GM23338 (cell line): ENCODE measurements around the gene TCF7. TPM values are rescaled to one million over a fixed set of nuclear protein-coding genes. Genes with fewer than 3 reads are reported as not detected.

ENCODE experiments used
- ATAC-seq: fragments of 200-7000 bp; cut with Tn5 transposase; 3 replicates; pipeline ENCODE4 v1.9.1; 2020
- DNase-seq: peaks from one replicate; pipeline ENCODE4 v3.0.0-alpha.2; 2015; ENCODE audit warnings: low spot score
- H2AFZ ChIP-seq: fragments of 200-600 bp; sonication (generic); 2 replicates; pipeline ENCODE4 v1.8.0; 2016; ENCODE audit warnings: antibody characterized with exemption, mild to moderate bottlenecking, moderate library complexity
- H3F3A ChIP-seq: fragments of 200-600 bp; sonication (generic); replicated peaks from 2 replicates; pipeline ENCODE4 v1.8.0; 2017; ENCODE audit warnings: antibody characterized with exemption, mixed run types, low read depth
- H3K27ac ChIP-seq: fragments of 200-600 bp; sonication (generic); 2 replicates; pipeline ENCODE4 v1.6.1; 2016; ENCODE audit warnings: low read depth
- H3K27me3 ChIP-seq: fragments of 200-600 bp; sonication (generic); 2 replicates; pipeline ENCODE4 v1.8.0; 2016; ENCODE audit warnings: mild to moderate bottlenecking, mixed run types, moderate library complexity; ENCODE audit not compliant: insufficient read depth
- H3K36me3 ChIP-seq: fragments of 200-600 bp; sonication (generic); 2 replicates; pipeline ENCODE4 v1.8.0; 2016; ENCODE audit warnings: mild to moderate bottlenecking; ENCODE audit not compliant: insufficient read depth
- H3K4me1 ChIP-seq: fragments of 200-600 bp; sonication (generic); 2 replicates; pipeline ENCODE4 v1.8.0; 2016; ENCODE audit warnings: mild to moderate bottlenecking, moderate library complexity; ENCODE audit not compliant: insufficient read depth
- H3K4me2 ChIP-seq: fragments of 200-600 bp; sonication (generic); 2 replicates; pipeline ENCODE4 v1.7.1; 2017; ENCODE audit warnings: mixed run types
- H3K4me3 ChIP-seq: fragments of 200-600 bp; sonication (generic); 2 replicates; pipeline ENCODE4 v1.6.1; 2016; ENCODE audit warnings: mixed run types
- H3K79me2 ChIP-seq: fragments of 200-600 bp; sonication (generic); replicated peaks from 2 replicates; pipeline ENCODE4 v1.8.0; 2017; ENCODE audit warnings: mild to moderate bottlenecking; ENCODE audit not compliant: insufficient read depth
- H3K9me2 ChIP-seq: fragments of 200-600 bp; sonication (generic); 2 replicates; pipeline ENCODE4 v1.8.0; 2017; ENCODE audit not compliant: insufficient read depth
- H4K20me1 ChIP-seq: fragments of 200-600 bp; sonication (generic); replicated peaks from 2 replicates; pipeline ENCODE4 v1.8.0; 2017; ENCODE audit warnings: mild to moderate bottlenecking; ENCODE audit not compliant: insufficient read depth
- H3K27ac Mint-ChIP-seq: 2 replicates; pipeline ENCODE4 v1.8.0; 2020; ENCODE audit warnings: inconsistent platforms, mild to moderate bottlenecking, moderate library complexity, mixed read lengths
- H3K27me3 Mint-ChIP-seq: 3 replicates; pipeline ENCODE4 v1.8.0; 2022; ENCODE audit warnings: low read depth, mild to moderate bottlenecking, moderate library complexity, mixed read lengths, inconsistent platforms; ENCODE audit not compliant: insufficient read depth, poor library complexity
- H3K36me3 Mint-ChIP-seq: 3 replicates; pipeline ENCODE4 v1.8.0; 2021; ENCODE audit warnings: low read depth, mild to moderate bottlenecking, inconsistent platforms, moderate library complexity, mixed read lengths
- H3K4me1 Mint-ChIP-seq: 3 replicates; pipeline ENCODE4 v1.8.0; 2020; ENCODE audit warnings: mild to moderate bottlenecking, inconsistent platforms, mixed read lengths
- H3K4me3 Mint-ChIP-seq: 3 replicates; pipeline ENCODE4 v1.8.0; 2021; ENCODE audit warnings: moderate library complexity, mild to moderate bottlenecking, inconsistent platforms, mixed read lengths
- H3K9me3 Mint-ChIP-seq: 3 replicates; pipeline ENCODE4 v1.8.0; 2020; ENCODE audit warnings: moderate library complexity, mild to moderate bottlenecking, inconsistent platforms, mixed read lengths
- STAT1 ChIP-seq: IDR thresholded peaks from one replicate; pipeline ENCODE4 v1.6.1; 2016; ENCODE audit warnings: antibody characterized with exemption; ENCODE audit not compliant: unreplicated experiment
- ZNF114 ChIP-seq: fragments of 250-450 bp; sonication (Bioruptor Pico); IDR thresholded peaks from 2 replicates; pipeline ENCODE4 v1.5.0; 2020; ENCODE audit warnings: mild to moderate bottlenecking, moderate library complexity
- ZNF331 ChIP-seq: fragments of 250-450 bp; sonication (Bioruptor Pico); IDR thresholded peaks from 2 replicates; pipeline ENCODE4 v1.5.0; 2020; ENCODE audit warnings: low read depth, mild to moderate bottlenecking, moderate library complexity
- polyA plus RNA-seq: library from polyadenylated mRNA; unstranded; fragments of >200 nt; fragmentation: Nextera tagmentation; extraction: Ambion mirVana; gene quantifications from 2 replicates; pipeline ENCODE4 v1.2.1, GENCODE V29; 2016
- total RNA-seq: library from RNA; depleted of rRNA; stranded (reverse); fragments of >200 nt; shearing (Covaris generic); gene quantifications from 2 replicates; pipeline ENCODE4 v1.2.3, GENCODE V29; 2014
- TF ChIP-seq, protein P1 (sequence below): fragments of 250-450 bp; sonication (Bioruptor Pico); IDR thresholded peaks from 2 replicates; pipeline ENCODE4 v1.5.0; 2020; ENCODE audit warnings: mild to moderate bottlenecking, moderate library complexity
- TF ChIP-seq, protein P2 (sequence below), 2 experiments: fragments of 200-600 bp in 1 of 2; sonication (generic) in 1 of 2; conservative IDR thresholded peaks; 2 replicates each; pipeline versions ENCODE4 v1.5.1 to v1.6.1; 2016 to 2017; ENCODE audit warnings: antibody characterized with exemption in 2 of 2, low read depth in 2 of 2, mild to moderate bottlenecking in 2 of 2, moderate library complexity in 1 of 2

The TCF7 gene
- total and polyA plus RNA-seq, 2 experiments from 2014 or later: 5.6 to 8.1 TPM

DNA sequence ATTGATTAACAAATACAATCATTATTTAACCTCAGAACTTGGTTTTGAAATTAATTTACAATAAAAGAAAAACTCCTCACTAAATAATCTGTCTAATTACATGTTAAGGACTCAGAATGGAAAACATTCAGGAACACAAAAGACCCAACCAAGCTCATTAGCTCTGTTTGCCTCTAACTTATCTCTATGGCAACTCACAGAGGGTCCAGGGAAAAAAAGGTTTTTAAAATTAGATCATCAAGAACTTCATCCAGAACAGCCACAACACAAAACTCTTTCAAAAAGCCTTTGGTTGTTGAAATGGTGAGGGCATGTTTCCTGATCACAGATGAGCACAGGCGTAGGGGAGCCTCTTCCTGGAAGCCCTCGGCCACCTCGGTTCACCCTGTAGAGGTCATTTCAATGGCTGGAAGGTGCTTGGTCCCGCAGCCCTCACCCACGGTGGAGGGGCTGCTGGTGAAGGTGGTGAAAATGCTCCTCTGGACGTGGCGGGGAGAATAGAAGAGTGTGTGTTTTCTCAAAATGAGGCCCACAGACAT is 17.2 kb upstream of the TCF7 start (continued):
- TF ChIP-seq, protein P1, sequence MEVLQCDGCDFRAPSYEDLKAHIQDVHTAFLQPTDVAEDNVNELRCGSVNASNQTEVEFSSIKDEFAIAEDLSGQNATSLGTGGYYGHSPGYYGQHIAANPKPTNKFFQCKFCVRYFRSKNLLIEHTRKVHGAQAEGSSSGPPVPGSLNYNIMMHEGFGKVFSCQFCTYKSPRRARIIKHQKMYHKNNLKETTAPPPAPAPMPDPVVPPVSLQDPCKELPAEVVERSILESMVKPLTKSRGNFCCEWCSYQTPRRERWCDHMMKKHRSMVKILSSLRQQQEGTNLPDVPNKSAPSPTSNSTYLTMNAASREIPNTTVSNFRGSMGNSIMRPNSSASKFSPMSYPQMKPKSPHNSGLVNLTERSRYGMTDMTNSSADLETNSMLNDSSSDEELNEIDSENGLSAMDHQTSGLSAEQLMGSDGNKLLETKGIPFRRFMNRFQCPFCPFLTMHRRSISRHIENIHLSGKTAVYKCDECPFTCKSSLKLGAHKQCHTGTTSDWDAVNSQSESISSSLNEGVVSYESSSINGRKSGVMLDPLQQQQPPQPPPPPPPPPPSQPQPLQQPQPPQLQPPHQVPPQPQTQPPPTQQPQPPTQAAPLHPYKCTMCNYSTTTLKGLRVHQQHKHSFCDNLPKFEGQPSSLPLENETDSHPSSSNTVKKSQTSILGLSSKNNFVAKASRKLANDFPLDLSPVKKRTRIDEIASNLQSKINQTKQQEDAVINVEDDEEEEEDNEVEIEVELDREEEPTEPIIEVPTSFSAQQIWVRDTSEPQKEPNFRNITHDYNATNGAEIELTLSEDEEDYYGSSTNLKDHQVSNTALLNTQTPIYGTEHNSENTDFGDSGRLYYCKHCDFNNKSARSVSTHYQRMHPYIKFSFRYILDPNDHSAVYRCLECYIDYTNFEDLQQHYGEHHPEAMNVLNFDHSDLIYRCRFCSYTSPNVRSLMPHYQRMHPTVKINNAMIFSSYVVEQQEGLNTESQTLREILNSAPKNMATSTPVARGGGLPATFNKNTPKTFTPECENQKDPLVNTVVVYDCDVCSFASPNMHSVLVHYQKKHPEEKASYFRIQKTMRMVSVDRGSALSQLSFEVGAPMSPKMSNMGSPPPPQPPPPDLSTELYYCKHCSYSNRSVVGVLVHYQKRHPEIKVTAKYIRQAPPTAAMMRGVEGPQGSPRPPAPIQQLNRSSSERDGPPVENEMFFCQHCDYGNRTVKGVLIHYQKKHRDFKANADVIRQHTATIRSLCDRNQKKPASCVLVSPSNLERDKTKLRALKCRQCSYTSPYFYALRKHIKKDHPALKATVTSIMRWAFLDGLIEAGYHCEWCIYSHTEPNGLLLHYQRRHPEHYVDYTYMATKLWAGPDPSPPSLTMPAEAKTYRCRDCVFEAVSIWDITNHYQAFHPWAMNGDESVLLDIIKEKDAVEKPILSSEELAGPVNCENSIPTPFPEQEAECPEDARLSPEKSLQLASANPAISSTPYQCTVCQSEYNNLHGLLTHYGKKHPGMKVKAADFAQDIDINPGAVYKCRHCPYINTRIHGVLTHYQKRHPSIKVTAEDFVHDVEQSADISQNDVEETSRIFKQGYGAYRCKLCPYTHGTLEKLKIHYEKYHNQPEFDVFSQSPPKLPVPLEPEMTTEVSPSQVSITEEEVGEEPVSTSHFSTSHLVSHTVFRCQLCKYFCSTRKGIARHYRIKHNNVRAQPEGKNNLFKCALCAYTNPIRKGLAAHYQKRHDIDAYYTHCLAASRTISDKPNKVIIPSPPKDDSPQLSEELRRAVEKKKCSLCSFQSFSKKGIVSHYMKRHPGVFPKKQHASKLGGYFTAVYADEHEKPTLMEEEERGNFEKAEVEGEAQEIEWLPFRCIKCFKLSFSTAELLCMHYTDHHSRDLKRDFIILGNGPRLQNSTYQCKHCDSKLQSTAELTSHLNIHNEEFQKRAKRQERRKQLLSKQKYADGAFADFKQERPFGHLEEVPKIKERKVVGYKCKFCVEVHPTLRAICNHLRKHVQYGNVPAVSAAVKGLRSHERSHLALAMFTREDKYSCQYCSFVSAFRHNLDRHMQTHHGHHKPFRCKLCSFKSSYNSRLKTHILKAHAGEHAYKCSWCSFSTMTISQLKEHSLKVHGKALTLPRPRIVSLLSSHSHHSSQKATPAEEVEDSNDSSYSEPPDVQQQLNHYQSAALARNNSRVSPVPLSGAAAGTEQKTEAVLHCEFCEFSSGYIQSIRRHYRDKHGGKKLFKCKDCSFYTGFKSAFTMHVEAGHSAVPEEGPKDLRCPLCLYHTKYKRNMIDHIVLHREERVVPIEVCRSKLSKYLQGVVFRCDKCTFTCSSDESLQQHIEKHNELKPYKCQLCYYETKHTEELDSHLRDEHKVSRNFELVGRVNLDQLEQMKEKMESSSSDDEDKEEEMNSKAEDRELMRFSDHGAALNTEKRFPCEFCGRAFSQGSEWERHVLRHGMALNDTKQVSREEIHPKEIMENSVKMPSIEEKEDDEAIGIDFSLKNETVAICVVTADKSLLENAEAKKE (CRISPR knock-in tag): no peak
- TF ChIP-seq ZNF331 (CRISPR knock-in tag) (no peak), ZNF114 (CRISPR knock-in tag) (no peak), STAT1 (no peak)
- TF ChIP-seq, protein P2, sequence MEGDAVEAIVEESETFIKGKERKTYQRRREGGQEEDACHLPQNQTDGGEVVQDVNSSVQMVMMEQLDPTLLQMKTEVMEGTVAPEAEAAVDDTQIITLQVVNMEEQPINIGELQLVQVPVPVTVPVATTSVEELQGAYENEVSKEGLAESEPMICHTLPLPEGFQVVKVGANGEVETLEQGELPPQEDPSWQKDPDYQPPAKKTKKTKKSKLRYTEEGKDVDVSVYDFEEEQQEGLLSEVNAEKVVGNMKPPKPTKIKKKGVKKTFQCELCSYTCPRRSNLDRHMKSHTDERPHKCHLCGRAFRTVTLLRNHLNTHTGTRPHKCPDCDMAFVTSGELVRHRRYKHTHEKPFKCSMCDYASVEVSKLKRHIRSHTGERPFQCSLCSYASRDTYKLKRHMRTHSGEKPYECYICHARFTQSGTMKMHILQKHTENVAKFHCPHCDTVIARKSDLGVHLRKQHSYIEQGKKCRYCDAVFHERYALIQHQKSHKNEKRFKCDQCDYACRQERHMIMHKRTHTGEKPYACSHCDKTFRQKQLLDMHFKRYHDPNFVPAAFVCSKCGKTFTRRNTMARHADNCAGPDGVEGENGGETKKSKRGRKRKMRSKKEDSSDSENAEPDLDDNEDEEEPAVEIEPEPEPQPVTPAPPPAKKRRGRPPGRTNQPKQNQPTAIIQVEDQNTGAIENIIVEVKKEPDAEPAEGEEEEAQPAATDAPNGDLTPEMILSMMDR (conservative IDR thresholded peaks at IDR 0.05; ENCODE audit: low read depth in 2 of 2): no peak

DNA sequence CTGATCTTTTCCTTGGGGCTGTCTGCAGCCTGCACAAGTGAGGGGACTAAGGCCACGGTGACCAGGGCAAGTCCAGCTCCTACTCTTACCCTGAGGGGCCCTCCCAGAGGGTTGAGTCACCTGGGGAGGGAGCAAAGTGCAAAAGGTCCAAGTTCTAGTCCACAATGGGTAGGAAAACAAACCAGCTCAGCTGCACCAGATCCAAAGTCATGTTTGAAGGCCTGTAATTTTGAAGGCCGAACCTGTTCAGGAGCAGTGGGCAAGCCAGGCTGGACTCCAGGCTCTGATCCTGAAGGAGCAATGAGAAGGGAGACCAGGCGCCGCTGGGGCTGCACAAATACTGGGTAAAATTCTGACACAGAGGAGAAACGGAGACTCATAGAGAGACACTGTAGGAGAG is 15.8 kb upstream of the TCF7 start:
- 0 out of 2 replicates have a peak, but pooled peaks cover 6% of the 10 kb centered on the region for H3F3A ChIP-seq
- H3K9me2 ChIP-seq: no peaks in the 10 kb centered on the region
- H3K4me1 ChIP-seq: peaks cover 30% of the 10 kb centered on the region
- peaks cover 29% of the 10 kb centered on the region for H3K27me3 ChIP-seq
- H3K27ac Mint-ChIP-seq: no peak overlapping the region
- H3K4me3 ChIP-seq: no peak overlapping the region
- no peak overlapping the region for H3K4me2 ChIP-seq
- no peaks in the 10 kb centered on the region for H3K79me2 ChIP-seq
- no peaks in the 10 kb centered on the region for H3K36me3 ChIP-seq
- no peaks in the 10 kb centered on the region for H4K20me1 ChIP-seq
- no peak overlapping the region for H3K27ac ChIP-seq
- no peak overlapping the region for H2AFZ ChIP-seq
- H3K36me3 Mint-ChIP-seq: no peaks in the 10 kb centered on the region
- no peaks in the 10 kb centered on the region for H3K9me3 Mint-ChIP-seq
- peaks cover 47% of the 10 kb centered on the region for H3K27me3 Mint-ChIP-seq
- H3K4me3 Mint-ChIP-seq: no peak overlapping the region
- peaks cover 36% of the 10 kb centered on the region for H3K4me1 Mint-ChIP-seq
- no peak for ATAC-seq
- no peak for DNase-seq
- TF ChIP-seq ZNF114 (CRISPR knock-in tag): no peak
- TF ChIP-seq, protein P2 (conservative IDR thresholded peaks at IDR 0.05; ENCODE audit: low read depth in 2 of 2): no peak
